GM12801 (cell line): ENCODE measurements around the gene KLF2.

ENCODE experiments used
- CTCF ChIP-seq: IDR thresholded peaks from one replicate; pipeline ENCODE4 v1.5.1; 2011; ENCODE audit warnings: control low read depth; ENCODE audit not compliant: insufficient read length; ENCODE audit errors: extremely low read depth

The KLF2 gene

GRCh38 chr19:16327911-16328823 lies 3.5 kb downstream of the KLF2 start:
- TF ChIP-seq CTCF: no peak

GRCh38 chr19:16328824-16329482 lies 4.3 kb downstream of the KLF2 start:
- no peak for TF ChIP-seq CTCF

GRCh38 chr19:16330368-16330801 lies 5.8 kb downstream of the KLF2 start:
- TF ChIP-seq CTCF: no peak

GRCh38 chr19:16330806-16331690 lies 6.4 kb downstream of the KLF2 start:
- TF ChIP-seq CTCF: no peak

GRCh38 chr19:16333001-16333586 lies 8.5 kb downstream of the KLF2 start:
- TF ChIP-seq CTCF: no peak

- no peak for TF ChIP-seq CTCF
These were observed 9.8 kb downstream of the KLF2 start for GRCh38 chr19:16334411-16334810.
